Testis (tissue), 3 donors: ENCODE results near the gene FOXF2. TPM values are rescaled to one million over a fixed set of nuclear protein-coding genes. Genes with fewer than 3 reads are reported as not detected.

Experiments
- DNase-seq: peaks from one replicate; pipeline ENCODE4 v3.0.0-alpha.2; 2019
- H3K27ac ChIP-seq, 2 donors: fragments of 200-600 bp; sonication (generic); one replicate each; pipeline ENCODE4 v1.5.1; 2019
- H3K27me3 ChIP-seq: fragments of 200-600 bp; sonication (generic); one replicate; pipeline ENCODE4 v1.5.1; 2019
- H3K36me3 ChIP-seq: fragments of 200-600 bp; sonication (generic); one replicate; pipeline ENCODE4 v1.5.1; 2017; ENCODE audit warnings: low read depth; ENCODE audit errors: missing control alignments
- H3K4me1 ChIP-seq: fragments of 200-600 bp; sonication (generic); one replicate; pipeline ENCODE4 v1.5.1; 2019
- H3K4me3 ChIP-seq, 2 donors: fragments of 200-600 bp; sonication (generic); one replicate each; pipeline ENCODE4 v1.5.1; 2017 to 2019
- H3K9me3 ChIP-seq: fragments of 200-600 bp; sonication (generic); one replicate; pipeline ENCODE4 v1.5.1; 2017
- POLR2A ChIP-seq: fragments of 450-650 bp; IDR thresholded peaks from one replicate; pipeline ENCODE4 v1.6.1; 2017; ENCODE audit warnings: antibody characterized with exemption, mild to moderate bottlenecking, moderate library complexity
- WGBS, 2 donors: methylation state at CpG; one replicate each; pipeline ENCODE4 v1.1.5; 2018; 5-methylcytosine and 5-hydroxymethylcytosine counted together
- intact Hi-C: fragments of 100-400 bp; cut with DNase I; formaldehyde crosslinking; loops from one replicate; pipeline ENCODE4 v1.15.1; 2023; ENCODE audit warnings: low total_unique reads
- polyA plus RNA-seq: library from polyadenylated mRNA; stranded (reverse); fragments of 350-450 nt; fragmentation: Illumina TruSeq; extraction: RNeasy Lipid Tissue Mini Kit (QIAGEN cat#74804); gene quantifications from one replicate; pipeline ENCODE4 v1.2.3, GENCODE V29; 2014; ENCODE audit warnings: low read depth, low replicate concordance; ENCODE audit not compliant: insufficient read depth
- total RNA-seq, 2 donors: library from RNA; depleted of rRNA; stranded (reverse); fragments of >200 nt; gene quantifications; one replicate each; pipeline ENCODE4 v1.2.3, GENCODE V29; 2016
- TF ChIP-seq, protein P1 (sequence below), 3 experiments: fragments of 450-650 bp in 2 of 3; fragments of 200-600 bp in 1 of 3; sonication (generic) in 1 of 3; IDR thresholded peaks; one replicate each; pipeline ENCODE4 v1.5.1; 2016 to 2019; ENCODE audit warnings: antibody characterized with exemption in 3 of 3, mild to moderate bottlenecking in 2 of 3, moderate library complexity in 1 of 3

FOXF2 gene
- total and polyA plus RNA-seq, 3 donors from 2014 or later, result 1.2 to 4.7 (median 3.3) TPM

DNA sequence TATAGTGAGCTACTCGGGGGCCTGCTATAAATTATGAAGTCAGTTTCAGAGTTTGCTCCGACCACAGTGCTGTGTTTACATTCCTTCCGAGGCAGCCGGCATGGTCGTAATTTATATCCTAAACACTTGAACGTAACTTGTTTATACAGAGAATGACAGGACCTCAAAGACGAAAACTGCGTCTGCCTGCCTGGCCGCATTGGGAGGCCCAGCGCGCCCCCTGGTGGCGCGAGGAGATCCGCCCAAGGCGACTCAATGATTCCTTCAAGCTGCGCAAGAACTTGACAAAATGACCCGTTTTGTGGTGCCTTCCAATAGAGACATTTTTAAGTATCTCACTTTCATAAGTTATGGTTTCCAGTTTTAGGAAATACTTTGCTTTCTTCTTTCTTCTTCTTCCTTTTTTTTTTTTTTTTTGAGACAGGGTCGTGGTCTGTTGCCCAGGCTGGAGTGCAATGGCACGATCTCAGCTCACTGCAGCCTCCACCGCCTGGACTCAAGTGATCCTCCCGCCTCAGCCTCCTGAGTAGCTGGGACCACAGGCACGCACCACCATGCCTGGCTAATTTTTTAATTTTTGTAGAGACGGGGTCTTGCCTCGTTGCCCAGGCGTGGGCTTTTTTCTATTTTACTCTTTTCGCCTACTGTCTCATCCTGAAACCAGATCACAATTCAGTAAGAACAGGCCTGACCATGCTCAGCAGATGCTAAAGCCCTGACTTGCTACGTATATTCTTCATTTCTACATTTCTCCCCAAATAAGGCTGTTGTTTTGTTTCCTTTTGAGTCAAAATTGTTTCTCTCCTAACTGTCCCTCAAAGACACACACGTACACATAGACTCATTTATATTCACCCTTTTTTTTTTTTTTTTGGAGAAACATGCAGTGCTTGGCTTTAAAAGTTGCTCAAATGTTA is 7.8 kb downstream of the FOXF2 start:
- intact Hi-C loops, result no loop called here
- H3K4me1 ChIP-seq, result peaks cover 6% of the 10 kb centered on the region
- H3K27ac ChIP-seq, result no peak overlapping the region
- WGBS, 2 donors, result 32 to 33% methylated on average over 28 of the region's 28 CpGs
- H3K9me3 ChIP-seq, result no peaks in the 10 kb centered on the region
- no peaks in the 10 kb centered on the region for H3K36me3 ChIP-seq
- DNase-seq, result peak; percentile 87
- no peak for TF ChIP-seq POLR2A
- TF ChIP-seq, protein P1, sequence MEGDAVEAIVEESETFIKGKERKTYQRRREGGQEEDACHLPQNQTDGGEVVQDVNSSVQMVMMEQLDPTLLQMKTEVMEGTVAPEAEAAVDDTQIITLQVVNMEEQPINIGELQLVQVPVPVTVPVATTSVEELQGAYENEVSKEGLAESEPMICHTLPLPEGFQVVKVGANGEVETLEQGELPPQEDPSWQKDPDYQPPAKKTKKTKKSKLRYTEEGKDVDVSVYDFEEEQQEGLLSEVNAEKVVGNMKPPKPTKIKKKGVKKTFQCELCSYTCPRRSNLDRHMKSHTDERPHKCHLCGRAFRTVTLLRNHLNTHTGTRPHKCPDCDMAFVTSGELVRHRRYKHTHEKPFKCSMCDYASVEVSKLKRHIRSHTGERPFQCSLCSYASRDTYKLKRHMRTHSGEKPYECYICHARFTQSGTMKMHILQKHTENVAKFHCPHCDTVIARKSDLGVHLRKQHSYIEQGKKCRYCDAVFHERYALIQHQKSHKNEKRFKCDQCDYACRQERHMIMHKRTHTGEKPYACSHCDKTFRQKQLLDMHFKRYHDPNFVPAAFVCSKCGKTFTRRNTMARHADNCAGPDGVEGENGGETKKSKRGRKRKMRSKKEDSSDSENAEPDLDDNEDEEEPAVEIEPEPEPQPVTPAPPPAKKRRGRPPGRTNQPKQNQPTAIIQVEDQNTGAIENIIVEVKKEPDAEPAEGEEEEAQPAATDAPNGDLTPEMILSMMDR (IDR thresholded peaks at IDR 0.05), result peak; percentile 71 to 92 (median 76)
- no peak overlapping the region for H3K4me3 ChIP-seq
- H3K27me3 ChIP-seq, result no peaks in the 10 kb centered on the region

DNA sequence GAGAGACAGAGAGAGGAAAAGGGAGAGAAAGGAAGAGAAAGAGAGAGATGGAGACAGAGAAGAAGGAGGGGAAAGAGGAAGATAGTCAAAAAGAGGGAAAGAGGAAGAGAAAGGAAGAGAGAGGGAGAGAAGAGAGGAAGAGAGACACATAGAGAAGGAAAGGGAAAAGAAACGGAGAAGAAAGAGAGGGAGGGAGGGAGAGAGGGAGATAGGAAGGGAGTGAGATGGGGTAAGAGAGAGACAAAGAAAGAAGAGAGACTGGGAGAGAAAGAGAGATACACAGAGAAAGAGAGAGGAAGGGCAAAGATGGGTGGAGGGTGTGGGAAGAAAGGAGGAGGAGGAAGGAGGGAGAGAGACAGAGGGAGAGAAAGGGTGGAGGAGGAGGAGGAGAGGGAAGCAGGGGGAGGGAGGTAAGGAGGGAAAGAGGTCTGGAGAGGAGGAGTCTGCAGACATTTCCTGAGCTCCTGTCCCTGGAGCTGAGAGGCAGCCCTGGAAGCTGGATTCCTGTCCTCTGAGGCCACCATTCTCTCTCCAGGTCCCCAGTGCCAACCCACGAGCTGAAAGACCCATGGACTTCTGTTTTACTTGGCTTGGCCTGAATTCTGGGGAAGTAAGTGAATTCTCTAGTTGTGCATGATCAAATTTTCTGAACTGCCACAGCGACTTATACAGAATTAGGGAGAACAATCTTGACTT is 9.9 kb downstream of the FOXF2 start:
- H3K27ac ChIP-seq, result no peak overlapping the region
- intact Hi-C loops, result no loop called here

DNA sequence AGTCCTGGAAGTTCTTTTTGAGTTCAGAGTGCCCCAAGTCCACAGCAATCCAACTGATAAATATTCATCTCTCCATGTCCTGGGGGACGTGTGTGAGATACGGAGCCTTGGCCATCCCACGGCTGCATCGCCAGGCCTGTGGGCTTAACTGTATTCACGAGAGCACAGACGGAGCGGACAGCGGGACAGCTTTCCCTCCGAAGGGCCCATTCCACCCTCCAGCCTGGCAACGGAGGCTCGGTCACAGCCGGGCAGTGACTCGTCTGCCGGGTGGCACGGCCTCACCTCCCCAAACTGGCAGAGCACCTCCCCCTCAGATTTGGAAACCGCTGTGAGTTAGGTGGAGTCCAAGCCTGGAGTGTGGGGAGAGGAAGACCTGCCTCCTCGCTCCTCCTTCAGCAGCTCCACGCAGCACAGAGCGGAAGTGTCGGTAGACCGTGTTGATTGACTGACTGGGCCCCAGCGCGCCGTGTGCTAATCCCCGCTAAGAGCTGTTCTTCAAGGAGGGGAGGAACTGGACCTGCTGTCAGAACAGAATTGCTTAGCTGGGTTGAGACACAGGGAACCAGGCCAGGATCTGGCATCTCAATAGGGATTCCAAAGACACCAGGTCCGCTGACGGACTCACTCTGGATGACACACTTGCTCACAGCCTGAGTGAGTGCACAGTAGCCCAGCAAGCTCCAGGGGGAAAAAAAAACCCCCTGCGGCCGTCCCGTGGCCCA is 10.9 kb downstream of the FOXF2 start:
- Histone ChIP-seq H3K27ac (no peak overlapping the region), H3K4me1 (peaks cover 6% of the 10 kb centered on the region), H3K4me3 (peak overlapping the region; percentile 6 to 41), H3K36me3 (no peaks in the 10 kb centered on the region), H3K9me3 (no peaks in the 10 kb centered on the region), H3K27me3 (no peaks in the 10 kb centered on the region)
- intact Hi-C loops, result no loop called here
- no peak for TF ChIP-seq POLR2A
- TF ChIP-seq, protein P1 (IDR thresholded peaks at IDR 0.05), result no peak
- 48 to 64% methylated on average over 18 to 30 of the region's 30 CpGs for WGBS, 2 donors
- DNase-seq, result no peak

More for the DNA sequence above, 9.9 kb downstream of the FOXF2 start:
- Histone ChIP-seq H3K9me3 (no peaks in the 10 kb centered on the region), H3K4me1 (peaks cover 6% of the 10 kb centered on the region), H3K27me3 (no peaks in the 10 kb centered on the region), H3K4me3 (no peak overlapping the region), H3K36me3 (no peaks in the 10 kb centered on the region)
- no peak for DNase-seq
- TF ChIP-seq, protein P1 (IDR thresholded peaks at IDR 0.05), result no peak
- TF ChIP-seq POLR2A, result no peak
- 52 to 60% methylated on average over 3 of the region's 3 CpGs for WGBS, 2 donors

DNA sequence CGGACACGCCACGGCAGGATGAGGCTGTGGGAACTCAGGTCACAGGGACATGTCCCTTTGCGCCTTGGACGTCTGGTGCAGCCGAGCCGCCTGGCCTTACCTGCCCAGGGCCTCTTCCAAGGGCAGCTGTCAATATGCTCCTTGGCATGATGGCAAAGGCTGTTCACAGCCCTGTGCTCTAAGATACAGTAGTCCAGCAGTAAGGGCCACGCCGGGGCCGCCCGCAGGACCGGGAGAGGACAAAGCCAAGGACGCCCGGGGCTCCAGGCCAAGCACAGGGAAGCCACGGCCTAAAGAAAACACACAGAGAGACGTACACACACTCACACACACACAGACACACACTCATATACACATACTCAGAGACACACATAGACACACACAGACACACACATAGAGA is 13.0 kb downstream of the FOXF2 start:
- intact Hi-C loops, result no loop called here
- no peak overlapping the region for H3K27ac ChIP-seq
- TF ChIP-seq, protein P1 (IDR thresholded peaks at IDR 0.05), result no peak
- TF ChIP-seq POLR2A, result no peak
- no peak overlapping the region for H3K4me3 ChIP-seq
- whole genome bisulfite sequencing, 2 donors, result 40 to 48% methylated on average over 8 to 16 of the region's 16 CpGs
- H3K27me3 ChIP-seq, result no peaks in the 10 kb centered on the region
- H3K36me3 ChIP-seq, result no peaks in the 10 kb centered on the region
- no peak for DNase-seq
- no peaks in the 10 kb centered on the region for H3K9me3 ChIP-seq
- H3K4me1 ChIP-seq, result peaks cover 6% of the 10 kb centered on the region
